Activated CD8-positive, alpha-beta T cell treated with anti-CD3 and anti-CD28 coated beads for 36 hours (primary cell): Measurements from ENCODE around the gene MCC. TPM values are rescaled to one million over a fixed set of nuclear protein-coding genes. Genes with fewer than 3 reads are reported as not detected.

Experiments used
- ATAC-seq: fragments of 200-7000 bp; cut with Tn5 transposase; one replicate; pipeline ENCODE4 v1.10.0; 2021; ENCODE audit warnings: mild to moderate bottlenecking, moderate library complexity
- CTCF ChIA-PET: fragments of 350-600 bp; sonication (Branson Sonifier 250); formaldehyde crosslinking; loops from one replicate; lab custom pipeline; 2021; ENCODE audit warnings: antibody characterized with exemption; lab: Charles Lee
- POLR2A ChIA-PET: fragments of 350-600 bp; sonication (Branson Sonifier 250); formaldehyde crosslinking; loops from one replicate; lab custom pipeline; 2021; ENCODE audit warnings: antibody characterized with exemption; lab: Charles Lee
- DNase-seq: peaks from one replicate; pipeline ENCODE4 v3.0.0-alpha.2; 2020
- H3K27ac Mint-ChIP-seq: one replicate; pipeline ENCODE4 v1.8.0; 2021; ENCODE audit warnings: mild to moderate bottlenecking, mixed read lengths
- H3K27me3 Mint-ChIP-seq: one replicate; pipeline ENCODE4 v1.8.0; 2021; ENCODE audit warnings: mixed read lengths
- H3K36me3 Mint-ChIP-seq: one replicate; pipeline ENCODE4 v1.8.0; 2021; ENCODE audit warnings: low read depth, mixed read lengths
- H3K4me1 Mint-ChIP-seq: one replicate; pipeline ENCODE4 v1.8.0; 2021; ENCODE audit warnings: low read depth, mixed read lengths
- H3K4me3 Mint-ChIP-seq: one replicate; pipeline ENCODE4 v1.8.0; 2021; ENCODE audit warnings: mild to moderate bottlenecking, moderate library complexity, mixed read lengths
- H3K9me3 Mint-ChIP-seq: one replicate; pipeline ENCODE4 v1.8.0; 2021; ENCODE audit warnings: mixed read lengths
- CTCF ChIP-seq: fragments of 200-600 bp; IDR thresholded peaks from one replicate; pipeline ENCODE4 v1.8.0; 2022; ENCODE audit warnings: antibody characterized with exemption, mild to moderate bottlenecking
- intact Hi-C: fragments of 100-400 bp; cut with micrococcal nuclease; formaldehyde crosslinking; loops from one replicate; pipeline ENCODE4 v1.10.0; 2022
- total RNA-seq, 2 experiments: library from RNA; stranded (reverse); gene quantifications; one replicate each; pipeline ENCODE4 v1.2.3, GENCODE V29; 2021

MCC gene
- total RNA-seq, 2 experiments from 2014 or later: 4.9 to 5.4 TPM

GRCh38 chr5:113024076-113024697 is 464.1 kb downstream of the MCC start:
- H3K27me3 Mint-ChIP-seq: no peaks in the 10 kb centered on the region
- no peak overlapping the region for H3K4me3 Mint-ChIP-seq
- no peak for TF ChIP-seq CTCF
- ATAC-seq: no peak
- peaks cover 42% of the 10 kb centered on the region for H3K36me3 Mint-ChIP-seq
- POLR2A ChIA-PET: no interaction called here
- no peaks in the 10 kb centered on the region for H3K9me3 Mint-ChIP-seq
- intact Hi-C loops: no loop called here
- peaks cover 43% of the 10 kb centered on the region for H3K4me1 Mint-ChIP-seq
- H3K27ac Mint-ChIP-seq: peak overlapping the region; percentile 63
- CTCF ChIA-PET: interaction anchor here (0.7 to 7.9 kb wide), 3 partner anchors 28 to 579 kb away, joined by 3 to 51 read pairs (median 3); no protein-coding TSS in a partner anchor
- DNase-seq: no peak

- Mint-ChIP-seq H3K4me1 (peaks cover 58% of the 10 kb centered on the region), H3K27ac (peak overlapping the region; percentile 57), H3K4me3 (no peak overlapping the region), H3K9me3 (no peaks in the 10 kb centered on the region), H3K36me3 (peaks cover 53% of the 10 kb centered on the region), H3K27me3 (no peaks in the 10 kb centered on the region)
- ChIA-PET CTCF (interaction anchor here (1.0 to 7.9 kb wide), 3 partner anchors 26 to 312 kb away, joined by 3 to 51 read pairs (median 6); no protein-coding TSS in a partner anchor), POLR2A (interaction anchor here (0.6 kb wide), 1 partner anchor 302 kb away, joined by 3 read pairs; no protein-coding TSS in a partner anchor)
- DNase-seq (no peak), ATAC-seq (peak; percentile 86)
- intact Hi-C loops: no loop called here
- TF ChIP-seq CTCF: no peak
Measured at GRCh38 chr5:113022661-113023060, 465.6 kb downstream of the MCC start.

- no peak for TF ChIP-seq CTCF
- Mint-ChIP-seq H3K4me3 (no peak overlapping the region), H3K27ac (peak overlapping the region; percentile 38), H3K36me3 (peaks cover 48% of the 10 kb centered on the region), H3K4me1 (peaks cover 66% of the 10 kb centered on the region), H3K9me3 (no peaks in the 10 kb centered on the region), H3K27me3 (no peaks in the 10 kb centered on the region)
- ATAC-seq (peak; percentile 24), DNase-seq (peak; percentile 26)
- ChIA-PET POLR2A (interaction anchor here (0.6 kb wide), 1 partner anchor 26 kb away, joined by 4 read pairs; no protein-coding TSS in a partner anchor), CTCF (interaction anchor here (1.8 to 7.9 kb wide), 2 partner anchors 24 to 309 kb away, joined by 6 to 51 read pairs; no protein-coding TSS in a partner anchor)
- intact Hi-C loops: no loop called here
Measured at GRCh38 chr5:113020461-113021273, 467.6 kb downstream of the MCC start.

GRCh38 chr5:113017881-113018635 is 470.2 kb downstream of the MCC start:
- Mint-ChIP-seq H3K27me3 (no peaks in the 10 kb centered on the region), H3K9me3 (no peaks in the 10 kb centered on the region), H3K4me3 (no peak overlapping the region), H3K4me1 (peaks cover 57% of the 10 kb centered on the region), H3K36me3 (peaks cover 58% of the 10 kb centered on the region), H3K27ac (no peak overlapping the region)
- no peak for DNase-seq
- ChIA-PET POLR2A (interaction anchor here (0.6 kb wide), 1 partner anchor 177 kb away, joined by 3 read pairs; no protein-coding TSS in a partner anchor), CTCF (interaction anchor here (8.0 kb wide), 1 partner anchor 22 kb away, joined by 50 read pairs; no protein-coding TSS in a partner anchor)
- intact Hi-C loops: loop anchor here (10.0 kb wide), 1 partner anchor 497 kb away; the partner anchor contains the start of gene YTHDC2
- ATAC-seq: no peak
- no peak for TF ChIP-seq CTCF
